ENCODE measurements around the gene CDKN2A.

DNA sequence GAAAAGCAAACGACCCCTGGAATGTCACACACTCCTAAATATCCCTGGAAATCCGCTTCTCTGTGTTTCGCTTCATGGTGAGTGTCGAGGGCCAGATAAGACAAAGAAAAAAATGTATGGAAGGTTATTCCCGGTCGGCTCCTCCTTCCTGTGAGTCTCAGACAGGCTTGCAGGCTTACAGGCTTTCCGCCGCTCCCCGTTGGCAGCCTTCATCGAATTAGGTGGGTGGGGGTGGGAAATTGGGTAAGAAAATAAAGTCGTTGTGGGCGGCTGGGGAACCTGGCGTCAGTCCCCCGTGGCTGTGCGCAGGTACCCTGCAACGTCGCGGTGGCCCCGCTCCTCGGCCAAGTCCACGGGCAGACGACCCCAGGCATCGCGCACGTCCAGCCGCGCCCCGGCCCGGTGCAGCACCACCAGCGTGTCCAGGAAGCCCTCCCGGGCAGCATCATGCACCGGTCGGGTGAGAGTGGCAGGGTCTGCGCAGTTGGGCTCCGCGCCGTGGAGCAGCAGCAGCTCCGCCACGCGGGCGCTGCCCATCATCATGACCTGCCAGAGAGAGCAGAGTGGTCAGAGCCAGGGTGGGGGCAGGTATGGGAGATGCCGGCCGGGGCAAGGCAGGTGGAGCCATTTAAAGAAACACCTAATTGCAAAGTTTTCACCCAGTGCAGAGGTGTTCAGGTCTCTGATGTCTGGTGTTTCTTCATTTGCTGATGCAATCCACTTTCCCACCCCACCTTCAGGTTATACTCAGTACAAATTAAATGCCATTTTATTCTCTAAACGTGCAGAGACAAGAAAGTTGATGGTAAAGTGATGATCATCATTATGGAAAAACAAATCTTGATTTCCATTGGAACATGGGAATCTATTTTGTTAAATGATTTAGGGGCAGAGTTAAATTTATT is 11.8 kb upstream of the CDKN2A start:
- TF ChIP-seq POLR2AphosphoS5 (IDR thresholded peaks at IDR 0.05; ENCODE audit: low read depth, low read length) = no peak
- no peak for TF ChIP-seq TAF1 (IDR thresholded peaks at IDR 0.05; ENCODE audit: borderline replicate concordance, insufficient read depth, low read length)
- no peak for TF ChIP-seq SIN3A (IDR thresholded peaks at IDR 0.05; ENCODE audit: borderline replicate concordance, insufficient read depth, low read length)

Data from PFSK-1 (cell line).